ENCODE results near the gene CCDC24.

GRCh38 chr1:43947061-43947873 lies 44.1 kb upstream of the CCDC24 start:
- TF ChIP-seq CTCF (IDR thresholded peaks at IDR 0.05; ENCODE audit: low read depth, low read length, missing input control) = no peak
- TF ChIP-seq, protein P1, sequence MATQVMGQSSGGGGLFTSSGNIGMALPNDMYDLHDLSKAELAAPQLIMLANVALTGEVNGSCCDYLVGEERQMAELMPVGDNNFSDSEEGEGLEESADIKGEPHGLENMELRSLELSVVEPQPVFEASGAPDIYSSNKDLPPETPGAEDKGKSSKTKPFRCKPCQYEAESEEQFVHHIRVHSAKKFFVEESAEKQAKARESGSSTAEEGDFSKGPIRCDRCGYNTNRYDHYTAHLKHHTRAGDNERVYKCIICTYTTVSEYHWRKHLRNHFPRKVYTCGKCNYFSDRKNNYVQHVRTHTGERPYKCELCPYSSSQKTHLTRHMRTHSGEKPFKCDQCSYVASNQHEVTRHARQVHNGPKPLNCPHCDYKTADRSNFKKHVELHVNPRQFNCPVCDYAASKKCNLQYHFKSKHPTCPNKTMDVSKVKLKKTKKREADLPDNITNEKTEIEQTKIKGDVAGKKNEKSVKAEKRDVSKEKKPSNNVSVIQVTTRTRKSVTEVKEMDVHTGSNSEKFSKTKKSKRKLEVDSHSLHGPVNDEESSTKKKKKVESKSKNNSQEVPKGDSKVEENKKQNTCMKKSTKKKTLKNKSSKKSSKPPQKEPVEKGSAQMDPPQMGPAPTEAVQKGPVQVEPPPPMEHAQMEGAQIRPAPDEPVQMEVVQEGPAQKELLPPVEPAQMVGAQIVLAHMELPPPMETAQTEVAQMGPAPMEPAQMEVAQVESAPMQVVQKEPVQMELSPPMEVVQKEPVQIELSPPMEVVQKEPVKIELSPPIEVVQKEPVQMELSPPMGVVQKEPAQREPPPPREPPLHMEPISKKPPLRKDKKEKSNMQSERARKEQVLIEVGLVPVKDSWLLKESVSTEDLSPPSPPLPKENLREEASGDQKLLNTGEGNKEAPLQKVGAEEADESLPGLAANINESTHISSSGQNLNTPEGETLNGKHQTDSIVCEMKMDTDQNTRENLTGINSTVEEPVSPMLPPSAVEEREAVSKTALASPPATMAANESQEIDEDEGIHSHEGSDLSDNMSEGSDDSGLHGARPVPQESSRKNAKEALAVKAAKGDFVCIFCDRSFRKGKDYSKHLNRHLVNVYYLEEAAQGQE (IDR thresholded peaks at IDR 0.05) = no peak
